GM19395 (cell line): ENCODE results near the gene SAP30L.

ENCODE experiments used
- ATAC-seq: cut with Tn5 transposase; IDR thresholded peaks from one replicate; pipeline ENCODE4 v1.9.1; 2021; ENCODE audit warnings: mild to moderate bottlenecking, moderate library complexity; ENCODE audit not compliant: unreplicated experiment

SAP30L gene

GRCh38 chr5:154461531-154461930 lies 15.7 kb downstream of the SAP30L start:
- ATAC-seq = no peak

GRCh38 chr5:154464438-154464837 lies 18.6 kb downstream of the SAP30L start:
- no peak for ATAC-seq

GRCh38 chr5:154465169-154465568 lies 19.4 kb downstream of the SAP30L start:
- ATAC-seq = no peak

GRCh38 chr5:154466147-154466546 lies 20.4 kb downstream of the SAP30L start:
- no peak for ATAC-seq

GRCh38 chr5:154466671-154467070 lies 20.9 kb downstream of the SAP30L start:
- ATAC-seq = no peak

GRCh38 chr5:154467655-154468354 lies 22.0 kb downstream of the SAP30L start:
- ATAC-seq = peak; percentile 98

GRCh38 chr5:154470137-154470536 lies 24.3 kb downstream of the SAP30L start:
- ATAC-seq = no peak

- no peak for ATAC-seq
Measured at GRCh38 chr5:154470947-154471870, 25.4 kb downstream of the SAP30L start.

GRCh38 chr5:154472871-154473580 lies 27.2 kb downstream of the SAP30L start:
- no peak for ATAC-seq

GRCh38 chr5:154473581-154474283 lies 27.9 kb downstream of the SAP30L start:
- ATAC-seq = no peak

GRCh38 chr5:154474396-154475334 lies 28.9 kb downstream of the SAP30L start:
- no peak for ATAC-seq

- no peak for ATAC-seq
Measured at GRCh38 chr5:154475591-154476353, 30.0 kb downstream of the SAP30L start.

GRCh38 chr5:154476354-154477205 lies 30.8 kb downstream of the SAP30L start:
- no peak for ATAC-seq

GRCh38 chr5:154477382-154478223 lies 31.8 kb downstream of the SAP30L start:
- no peak for ATAC-seq

- no peak for ATAC-seq
Measured at GRCh38 chr5:154478224-154478565, 32.4 kb downstream of the SAP30L start, which contains the start of gene HAND1. Gene HAND1, minus strand, starts transcription at chr5:154478227. Its CDS starts 219 bp downstream, at chr5:154478008.

- ATAC-seq = no peak
Measured at GRCh38 chr5:154478752-154479159, 33.0 kb downstream of the SAP30L start.
